Nucleus accumbens (tissue), 56 donors: ENCODE results near the gene CABS1.

Experiments
- DNase-seq, 56 donors: peaks; one replicate each; lab custom pipeline; 2025; lab: John Stamatoyannopoulos, UW

CABS1 gene

GRCh38 chr4:70334681-70335080 lies at the start of gene CABS1:
Gene CABS1, plus strand, starts transcription at chr4:70334981. Its CDS starts 59 bp downstream, at chr4:70335040.
- no peak for DNase-seq

- no peak for DNase-seq
Observed at GRCh38 chr4:70288651-70289050, 46.1 kb upstream of the CABS1 start.

- no peak for DNase-seq
Observed at GRCh38 chr4:70291341-70291740, 43.4 kb upstream of the CABS1 start.

- DNase-seq = no peak
Observed at GRCh38 chr4:70297576-70297975, 37.2 kb upstream of the CABS1 start.

GRCh38 chr4:70298051-70298450 lies 36.7 kb upstream of the CABS1 start:
- no peak for DNase-seq

- no peak for DNase-seq
Observed at GRCh38 chr4:70299643-70300042, 35.1 kb upstream of the CABS1 start.

- DNase-seq = no peak
Observed at GRCh38 chr4:70300215-70300614, 34.6 kb upstream of the CABS1 start.

- DNase-seq = no peak
Observed at GRCh38 chr4:70303090-70303489, 31.7 kb upstream of the CABS1 start.

GRCh38 chr4:70305601-70306000 lies 29.2 kb upstream of the CABS1 start:
- DNase-seq = no peak

- no peak for DNase-seq
Observed at GRCh38 chr4:70306076-70306475, 28.7 kb upstream of the CABS1 start.

- no peak for DNase-seq
Observed at GRCh38 chr4:70313736-70314135, 21.0 kb upstream of the CABS1 start.

- DNase-seq = no peak
Observed at GRCh38 chr4:70315928-70316327, 18.9 kb upstream of the CABS1 start.

GRCh38 chr4:70326052-70326451 lies 8.7 kb upstream of the CABS1 start:
- DNase-seq = no peak

GRCh38 chr4:70336043-70336442 lies 1.3 kb downstream of the CABS1 start:
- DNase-seq = no peak

GRCh38 chr4:70337886-70338420 lies 3.2 kb downstream of the CABS1 start:
- DNase-seq = no peak

GRCh38 chr4:70356185-70356584 lies 21.4 kb downstream of the CABS1 start:
- no peak for DNase-seq

GRCh38 chr4:70359115-70359661 lies 24.4 kb downstream of the CABS1 start:
- DNase-seq = no peak

GRCh38 chr4:70360460-70360859 lies 25.7 kb downstream of the CABS1 start, which contains the start of gene SMR3A:
Gene SMR3A, plus strand, starts transcription at chr4:70360760. Its CDS starts 1,356 bp downstream, at chr4:70362116.
- no peak for DNase-seq

GRCh38 chr4:70364002-70364401 lies 29.2 kb downstream of the CABS1 start:
- no peak for DNase-seq

- DNase-seq = no peak
Observed at GRCh38 chr4:70365479-70365878, 30.7 kb downstream of the CABS1 start.

- no peak for DNase-seq
Observed at GRCh38 chr4:70367813-70368212, 33.0 kb downstream of the CABS1 start.

- DNase-seq = no peak
Observed at GRCh38 chr4:70371987-70372386, 37.2 kb downstream of the CABS1 start.

- no peak for DNase-seq
Observed at GRCh38 chr4:70372760-70373159, 38.0 kb downstream of the CABS1 start.
